Retinal pigment epithelial cell (primary cell): Measurements from ENCODE around the gene FUT3.
A peak's percentile ranks its signal among the peaks of the same experiment; 100 is the strongest.

ENCODE experiments used
- DNase-seq: peaks from one replicate; pipeline ENCODE4 v3.0.0-alpha.2; 2010; ENCODE audit warnings: low read depth
- H3K4me3 ChIP-seq: 2 replicates; pipeline ENCODE4 v1.5.1; 2011; ENCODE audit warnings: mild to moderate bottlenecking, low read length, control low read depth, moderate library complexity
- CTCF ChIP-seq: conservative IDR thresholded peaks from 2 replicates; pipeline ENCODE4 v1.5.1; 2011; ENCODE audit warnings: low read depth, low read length, control low read depth, inconsistent platforms

FUT3 gene

DNA sequence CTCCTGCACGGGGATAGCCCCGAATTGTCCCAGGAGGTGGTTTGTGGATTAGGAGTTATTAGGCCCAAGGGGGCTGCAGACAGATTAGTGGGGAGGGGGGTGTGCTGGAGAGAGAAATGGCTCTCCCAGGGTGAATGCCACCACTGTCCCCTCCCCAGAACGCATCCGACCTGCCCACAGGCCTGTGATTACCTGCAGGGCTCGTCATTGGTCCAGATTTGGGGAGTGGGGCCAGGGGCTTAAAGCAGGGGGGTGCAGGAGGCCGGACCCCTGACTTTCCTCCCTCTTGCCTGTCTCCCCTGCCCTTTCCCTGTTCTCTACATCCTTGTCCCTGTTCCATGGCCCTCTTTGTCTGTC is 45.1 kb downstream of the FUT3 start:
- DNase-seq: no peak
- no peak for TF ChIP-seq CTCF

GRCh38 chr19:5805462-5806132 is 45.7 kb downstream of the FUT3 start:
- no peak for DNase-seq
- peak; percentile 74 for TF ChIP-seq CTCF
- H3K4me3 ChIP-seq: no peak overlapping the region

More for the DNA sequence above, 45.1 kb downstream of the FUT3 start:
- no peak overlapping the region for H3K4me3 ChIP-seq

DNA sequence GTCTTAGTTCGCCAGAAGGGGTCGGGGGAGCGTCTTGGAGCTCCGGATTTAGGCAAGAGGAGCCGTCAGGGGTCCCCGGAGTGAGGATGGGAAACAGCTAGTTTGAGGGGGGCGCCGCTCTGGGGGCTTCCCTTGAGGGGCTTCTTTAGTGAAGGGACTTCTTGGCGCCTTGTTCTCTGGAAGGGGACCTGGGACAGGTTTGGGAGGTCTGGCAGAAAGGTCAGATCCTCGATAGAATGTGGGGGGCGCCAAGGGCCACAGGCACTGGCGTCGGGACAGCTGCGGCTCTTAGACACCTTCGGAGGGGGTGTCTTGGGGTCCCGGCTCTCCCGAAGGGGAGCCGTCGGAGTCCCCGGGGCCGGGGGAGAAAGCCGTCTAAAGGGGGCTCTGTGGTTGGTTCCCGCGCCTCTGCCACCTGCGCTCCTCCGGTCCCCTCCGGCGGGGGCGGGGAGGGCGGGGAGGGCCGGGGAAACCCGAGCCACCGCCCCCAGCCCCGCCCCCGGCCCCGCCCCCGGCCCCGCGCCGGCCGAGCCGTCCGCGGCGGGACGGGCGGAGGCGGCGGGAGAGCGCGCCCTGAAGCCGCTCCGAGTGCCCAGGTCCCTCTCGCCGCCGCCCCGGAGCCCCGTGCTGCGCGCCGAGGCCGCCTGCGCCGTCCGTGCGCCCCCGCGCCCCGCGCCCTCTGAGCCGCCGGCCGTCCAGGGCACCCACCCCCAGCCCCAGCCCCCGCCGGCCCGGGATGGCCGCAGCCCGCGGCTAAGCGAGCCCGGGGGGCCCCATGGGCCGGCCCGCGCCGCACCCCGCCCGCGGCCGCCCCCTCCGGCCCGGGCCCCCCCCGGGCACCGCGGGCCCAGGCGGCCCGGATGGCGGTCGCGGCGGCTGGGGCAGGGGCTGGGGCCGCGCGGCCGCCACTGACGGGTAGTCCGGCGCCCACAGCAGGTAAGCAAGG is 46.5 kb downstream of the FUT3 start, which contains the start of gene NRTN:
TSS of gene NRTN (plus strand) at position 552 of the 946 bp plus-strand sequence. CDS start 19,099 bp downstream, outside the sequence.
- DNase-seq: no peak
- H3K4me3 ChIP-seq: peak within 1 kb of the TSS; percentile 33
- TF ChIP-seq CTCF: no peak

DNA sequence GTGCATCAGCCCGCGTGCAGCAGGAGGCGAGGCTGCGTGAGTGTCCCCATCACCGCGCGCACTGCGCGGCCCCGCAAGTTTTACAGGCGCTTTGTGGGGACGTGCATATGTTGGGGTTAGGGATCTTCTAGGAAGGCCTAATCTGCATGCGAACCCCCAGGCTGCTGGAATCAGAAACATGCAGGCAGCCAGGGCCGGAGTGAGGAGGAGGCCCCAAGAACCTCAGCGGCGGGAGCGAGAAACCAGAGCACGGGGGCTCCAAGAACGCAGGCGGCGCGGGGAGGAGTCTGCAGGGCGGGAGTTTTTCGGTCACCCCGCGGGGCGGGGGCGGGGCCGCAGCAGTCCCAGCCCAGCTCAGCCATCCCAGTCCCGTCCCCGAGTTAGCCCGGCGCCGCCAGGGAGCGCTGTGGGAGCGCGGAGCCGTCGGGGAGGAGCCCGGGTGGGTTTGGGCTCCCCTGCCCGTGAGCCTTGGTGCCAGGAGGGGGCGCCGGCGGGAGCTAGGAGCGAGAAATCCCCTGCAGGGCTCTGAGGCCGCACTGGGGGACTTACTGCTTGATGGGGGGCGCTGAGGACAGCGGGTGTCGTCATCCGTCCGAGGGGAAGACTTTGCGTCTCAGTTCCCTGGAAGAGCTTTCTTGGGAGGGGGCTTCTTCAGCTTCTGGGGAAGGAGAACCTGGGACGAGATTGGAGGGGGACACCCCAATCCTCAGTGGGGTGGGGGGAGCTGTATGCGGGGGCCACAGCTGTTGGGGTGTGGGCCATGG is 47.3 kb downstream of the FUT3 start:
- peak; percentile 40 for DNase-seq
- peak; percentile 94 for TF ChIP-seq CTCF
- peak overlapping the region; percentile 33 for H3K4me3 ChIP-seq

GRCh38 chr19:5803441-5803751 is 47.9 kb downstream of the FUT3 start:
- H3K4me3 ChIP-seq: peak overlapping the region; percentile 33
- no peak for DNase-seq
- no peak for TF ChIP-seq CTCF

DNA sequence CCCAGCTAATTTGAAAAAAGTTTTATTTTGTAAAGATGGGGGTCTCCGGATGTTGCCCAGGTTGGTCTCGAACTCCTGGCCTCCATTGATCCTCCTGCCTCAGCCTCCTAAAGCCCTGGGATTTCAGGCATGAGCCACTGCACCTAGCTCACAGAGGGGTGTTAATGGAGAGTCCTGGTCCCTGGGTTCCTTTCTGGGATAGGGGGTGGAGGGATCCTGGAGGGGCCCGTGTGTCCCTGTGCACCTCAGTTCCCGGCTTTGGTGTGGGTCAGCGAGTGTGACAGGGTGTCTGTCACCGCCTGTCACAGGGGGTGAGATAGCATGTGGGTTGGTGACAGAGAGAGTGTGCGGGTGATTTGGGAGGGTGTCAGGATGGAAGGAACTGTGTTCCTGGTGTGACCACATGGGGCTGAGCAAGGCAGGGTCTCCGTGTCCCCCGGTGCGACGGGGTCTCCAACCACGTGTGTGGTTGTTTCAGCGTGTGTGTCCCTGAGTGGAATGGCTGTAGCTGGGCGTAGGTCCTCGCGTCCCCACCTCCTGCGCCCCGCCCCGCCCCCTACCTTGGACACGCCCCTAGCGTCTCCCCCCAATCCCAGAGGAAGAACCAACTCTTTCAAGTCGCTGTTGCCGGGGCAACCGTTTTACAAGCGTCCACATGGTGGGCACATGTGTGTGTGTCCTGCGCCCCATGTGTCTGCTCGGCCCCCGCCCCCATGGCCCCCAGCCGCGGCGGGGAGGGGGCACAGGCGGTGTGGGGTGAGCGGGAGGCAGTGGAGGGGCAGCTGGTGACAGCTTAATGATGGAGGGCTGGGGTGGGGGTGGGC is 49.2 kb downstream of the FUT3 start:
- TF ChIP-seq CTCF: no peak
- no peak for DNase-seq

More for the DNA sequence above, 49.2 kb downstream of the FUT3 start:
- no peak overlapping the region for H3K4me3 ChIP-seq
